Activated CD4-positive, alpha-beta memory T cell treated with anti-CD3 and anti-CD28 coated beads for 36 hours (primary cell): Measurements from ENCODE around the gene NSMCE1. TPM values are rescaled to one million over a fixed set of nuclear protein-coding genes. Genes with fewer than 3 reads are reported as not detected.
A peak's percentile ranks its signal among the peaks of the same experiment; 100 is the strongest.
"Not testable (repeated sequence)": the region's sequence is repeated elsewhere in the genome, so short reads cannot be mapped to it uniquely, and the experiment has no call there.

Source experiments
- CTCF ChIA-PET: fragments of 350-600 bp; sonication (Branson Sonifier 250); formaldehyde crosslinking; loops from one replicate; lab custom pipeline; 2021; ENCODE audit warnings: antibody characterized with exemption, inconsistent platforms; lab: Charles Lee
- POLR2A ChIA-PET: fragments of 350-600 bp; sonication (Branson Sonifier 250); formaldehyde crosslinking; loops from one replicate; lab custom pipeline; 2021; ENCODE audit warnings: antibody characterized with exemption; lab: Charles Lee
- DNase-seq: peaks from one replicate; pipeline ENCODE4 v3.0.0-alpha.2; 2020
- H3K27ac Mint-ChIP-seq: one replicate; pipeline ENCODE4 v1.8.0; 2021; ENCODE audit warnings: mixed read lengths
- H3K27me3 Mint-ChIP-seq: one replicate; pipeline ENCODE4 v1.8.0; 2021; ENCODE audit warnings: mixed read lengths
- H3K36me3 Mint-ChIP-seq: one replicate; pipeline ENCODE4 v1.8.0; 2021; ENCODE audit warnings: mixed read lengths
- H3K4me1 Mint-ChIP-seq: one replicate; pipeline ENCODE4 v1.8.0; 2021; ENCODE audit warnings: low read depth, mixed read lengths
- H3K4me3 Mint-ChIP-seq: one replicate; pipeline ENCODE4 v1.8.0; 2021; ENCODE audit warnings: mild to moderate bottlenecking, mixed read lengths
- H3K9me3 Mint-ChIP-seq: one replicate; pipeline ENCODE4 v1.8.0; 2021; ENCODE audit warnings: mixed read lengths
- intact Hi-C: fragments of 100-400 bp; cut with micrococcal nuclease; formaldehyde crosslinking; loops from one replicate; pipeline ENCODE4 v1.15.1; 2023
- total RNA-seq, 2 experiments: library from RNA; stranded (reverse); gene quantifications; one replicate each; pipeline ENCODE4 v1.2.3, GENCODE V29; 2021

NSMCE1 gene
- total RNA-seq, 2 experiments from 2014 or later: 120 to 121 TPM

DNA sequence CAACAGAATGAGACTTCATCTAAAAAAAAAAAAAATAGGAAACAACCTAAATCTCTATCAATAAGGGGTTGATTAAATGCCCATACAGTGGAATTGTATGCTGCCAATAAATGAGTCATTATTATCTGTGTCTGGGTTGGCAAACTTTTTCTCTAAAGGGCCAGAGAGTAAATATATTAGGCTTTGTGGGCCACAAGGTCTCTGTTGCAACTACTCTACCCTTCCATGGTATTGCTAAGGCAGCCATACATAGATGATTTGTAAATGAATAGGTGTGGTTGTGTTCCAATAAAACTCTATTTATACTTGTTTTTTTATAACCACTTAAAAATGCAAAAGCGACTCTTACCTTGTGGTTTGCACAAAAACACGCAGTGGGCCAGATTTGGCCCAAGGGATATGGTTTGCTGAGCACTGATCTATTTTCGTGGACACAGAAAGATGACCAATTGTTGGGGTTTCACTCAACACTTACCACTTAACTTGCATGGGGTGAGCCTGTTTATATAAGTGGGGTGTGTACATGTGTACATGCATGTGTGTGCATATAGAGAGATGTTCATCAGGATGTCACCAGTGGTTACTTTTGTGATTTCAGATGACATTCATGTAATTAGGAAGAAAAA is 32.8 kb upstream of the NSMCE1 start:
- H3K27ac Mint-ChIP-seq: no peak overlapping the region
- ChIA-PET CTCF (interaction anchor here (0.7 to 4.3 kb wide), 2 partner anchors 67 kb away, joined by 3 to 18 read pairs; no protein-coding TSS in a partner anchor), POLR2A (no interaction called here)
- no peak overlapping the region for H3K4me3 Mint-ChIP-seq
- peaks cover 2% of the 10 kb centered on the region for H3K27me3 Mint-ChIP-seq
- H3K36me3 Mint-ChIP-seq: no peaks in the 10 kb centered on the region
- intact Hi-C loops: no loop called here
- DNase-seq: peak; percentile 4
- H3K4me1 Mint-ChIP-seq: peaks cover 5% of the 10 kb centered on the region
- H3K9me3 Mint-ChIP-seq: peaks cover 6% of the 10 kb centered on the region

DNA sequence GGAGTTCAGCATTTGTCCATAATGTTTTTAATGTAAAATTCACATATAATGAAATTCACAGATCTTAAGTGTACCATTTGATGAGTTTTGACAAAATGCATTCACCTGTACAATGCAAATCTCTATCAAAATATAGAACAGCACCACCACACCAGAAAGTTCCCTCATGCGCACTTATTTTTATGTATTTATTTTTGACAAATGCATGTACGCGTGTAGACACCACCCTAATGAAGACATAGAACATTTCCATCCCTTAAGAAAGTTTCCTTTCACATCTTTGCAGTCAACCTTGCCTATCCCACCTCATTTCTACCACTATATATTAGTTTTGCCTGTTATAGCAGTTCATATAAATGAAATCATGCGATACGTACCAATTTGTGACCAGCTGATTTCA is 29.6 kb upstream of the NSMCE1 start:
- Mint-ChIP-seq H3K4me3 (no peak overlapping the region), H3K9me3 (no peaks in the 10 kb centered on the region), H3K27me3 (peaks cover 2% of the 10 kb centered on the region), H3K27ac (no peak overlapping the region), H3K36me3 (no peaks in the 10 kb centered on the region), H3K4me1 (peaks cover 8% of the 10 kb centered on the region)
- no peak for DNase-seq
- ChIA-PET CTCF (no interaction called here), POLR2A (interaction anchor here (1.1 kb wide), 1 partner anchor 10 kb away, joined by 4 read pairs; no protein-coding TSS in a partner anchor)
- intact Hi-C loops: no loop called here

DNA sequence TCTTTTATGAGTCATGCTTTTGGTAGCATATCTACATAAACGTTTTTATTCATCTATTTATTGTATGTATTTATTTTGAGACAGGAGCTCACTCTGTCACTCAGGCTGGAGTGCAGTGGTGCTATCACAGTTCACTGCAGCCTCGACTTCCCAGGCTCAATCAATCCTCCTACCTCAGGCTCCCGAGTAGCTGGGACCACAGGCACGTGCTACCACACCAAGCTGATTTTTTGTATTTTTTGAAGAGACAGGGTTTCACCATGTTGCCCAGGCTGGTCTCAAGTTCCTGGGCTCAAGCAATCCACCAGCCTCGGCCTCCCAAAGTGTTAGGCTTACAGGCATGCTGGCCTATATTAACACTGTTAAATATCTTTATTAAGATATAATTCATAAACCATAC is 24.8 kb upstream of the NSMCE1 start:
- POLR2A ChIA-PET: no interaction called here
- CTCF ChIA-PET: interaction anchor here (1.0 to 1.3 kb wide), 2 partner anchors 63 to 114 kb away, joined by 3 read pairs; no protein-coding TSS in a partner anchor
- H3K9me3 Mint-ChIP-seq: no peaks in the 10 kb centered on the region
- peak; percentile 4 for DNase-seq
- intact Hi-C loops: no loop called here
- H3K4me1 Mint-ChIP-seq: peaks cover 34% of the 10 kb centered on the region
- H3K27ac Mint-ChIP-seq: no peak overlapping the region
- H3K4me3 Mint-ChIP-seq: no peak overlapping the region
- no peaks in the 10 kb centered on the region for H3K27me3 Mint-ChIP-seq
- H3K36me3 Mint-ChIP-seq: no peaks in the 10 kb centered on the region

DNA sequence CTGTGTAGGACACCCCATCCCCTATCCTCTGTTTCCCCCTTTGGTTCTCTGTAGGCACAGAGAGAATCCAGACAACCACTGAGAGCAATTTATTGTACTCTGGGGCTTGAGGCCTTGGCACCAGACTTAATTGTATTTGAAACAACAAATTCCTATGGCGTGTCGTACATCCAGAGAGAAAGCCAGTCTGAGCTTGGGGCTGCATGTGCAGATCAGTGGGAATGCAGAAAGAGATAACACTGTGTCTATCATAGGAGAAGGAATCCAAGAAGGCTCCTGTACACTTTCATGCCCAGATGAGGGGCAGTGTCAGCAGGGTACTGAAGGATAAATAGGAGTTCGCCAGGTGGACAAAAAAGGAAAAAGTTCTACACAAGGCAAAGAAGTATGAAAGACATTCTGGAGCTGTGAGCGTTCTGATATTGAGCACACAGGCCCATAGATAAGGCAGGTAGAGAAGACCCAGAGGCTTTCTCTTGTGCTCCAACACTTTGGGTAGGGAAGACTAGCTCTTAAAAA is 23.2 kb upstream of the NSMCE1 start:
- H3K9me3 Mint-ChIP-seq: peaks cover 6% of the 10 kb centered on the region
- DNase-seq: peak; percentile 2
- CTCF ChIA-PET: interaction anchor here (0.6 kb wide), 1 partner anchor 57 kb away, joined by 3 read pairs; no protein-coding TSS in a partner anchor
- peaks cover 40% of the 10 kb centered on the region for H3K4me1 Mint-ChIP-seq
- H3K27me3 Mint-ChIP-seq: no peaks in the 10 kb centered on the region
- H3K36me3 Mint-ChIP-seq: peaks cover 4% of the 10 kb centered on the region
- POLR2A ChIA-PET: no interaction called here
- intact Hi-C loops: no loop called here
- no peak overlapping the region for H3K4me3 Mint-ChIP-seq
- H3K27ac Mint-ChIP-seq: no peak overlapping the region

DNA sequence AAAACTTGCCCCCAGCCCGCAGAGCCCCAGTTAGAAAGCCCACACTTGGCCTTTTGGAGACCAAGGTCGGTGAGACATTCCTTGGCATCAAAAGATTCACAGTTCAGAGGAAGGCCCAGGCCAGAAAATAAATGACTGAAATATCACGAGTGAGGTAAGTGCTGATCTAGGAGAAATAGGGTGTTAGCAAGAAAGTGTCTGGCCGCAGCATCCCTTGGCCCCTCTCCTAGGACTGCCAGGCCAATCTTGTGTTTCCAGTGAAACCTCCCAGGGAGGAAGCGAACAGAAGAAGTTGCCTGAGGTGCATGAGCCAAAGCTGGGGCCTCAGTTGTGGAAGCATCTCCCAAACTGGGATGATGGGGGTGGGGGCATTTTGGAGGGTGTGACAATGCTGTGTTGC is 22.5 kb upstream of the NSMCE1 start:
- H3K36me3 Mint-ChIP-seq: peaks cover 4% of the 10 kb centered on the region
- peak overlapping the region; percentile 15 for H3K27ac Mint-ChIP-seq
- ChIA-PET POLR2A (interaction anchor here (1.2 kb wide), 1 partner anchor 24 kb away, joined by 5 read pairs; no protein-coding TSS in a partner anchor), CTCF (interaction anchor here (0.5 kb wide), 1 partner anchor 292 kb away, joined by 3 read pairs; no protein-coding TSS in a partner anchor)
- DNase-seq: no peak
- peaks cover 42% of the 10 kb centered on the region for H3K4me1 Mint-ChIP-seq
- intact Hi-C loops: no loop called here
- H3K9me3 Mint-ChIP-seq: peaks cover 6% of the 10 kb centered on the region
- no peaks in the 10 kb centered on the region for H3K27me3 Mint-ChIP-seq
- H3K4me3 Mint-ChIP-seq: no peak overlapping the region

DNA sequence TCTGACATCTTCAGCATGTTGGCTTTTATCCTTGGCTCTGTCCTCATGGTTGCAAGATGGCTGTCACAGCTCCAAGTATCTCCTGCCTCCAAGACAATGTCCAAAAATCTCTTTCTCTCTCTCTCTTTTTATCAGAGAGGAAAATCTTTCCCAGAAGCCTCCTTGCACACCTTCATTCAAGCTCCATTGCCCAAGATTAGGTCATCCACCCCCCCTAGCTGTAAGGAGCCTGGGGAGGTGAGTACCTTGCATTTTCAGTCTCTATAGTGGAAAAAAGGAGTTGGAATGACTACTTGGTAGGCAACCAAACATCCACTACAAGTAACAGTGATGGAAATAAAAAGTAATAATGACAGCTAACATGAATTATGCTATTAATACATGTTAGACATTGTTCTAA is 22.0 kb upstream of the NSMCE1 start:
- peak; percentile 12 for DNase-seq
- CTCF ChIA-PET: interaction anchor here (0.5 to 1.0 kb wide), 3 partner anchors 28 to 292 kb away, joined by 3 to 4 read pairs (median 3); no protein-coding TSS in a partner anchor
- intact Hi-C loops: no loop called here
- Mint-ChIP-seq H3K27me3 (no peaks in the 10 kb centered on the region), H3K9me3 (peaks cover 6% of the 10 kb centered on the region), H3K4me3 (no peak overlapping the region), H3K4me1 (peaks cover 45% of the 10 kb centered on the region), H3K36me3 (peaks cover 4% of the 10 kb centered on the region), H3K27ac (peak overlapping the region; percentile 15)
- POLR2A ChIA-PET: interaction anchor here (1.0 to 1.3 kb wide), 3 partner anchors 10 to 28 kb away, joined by 3 to 9 read pairs (median 5); no protein-coding TSS in a partner anchor

DNA sequence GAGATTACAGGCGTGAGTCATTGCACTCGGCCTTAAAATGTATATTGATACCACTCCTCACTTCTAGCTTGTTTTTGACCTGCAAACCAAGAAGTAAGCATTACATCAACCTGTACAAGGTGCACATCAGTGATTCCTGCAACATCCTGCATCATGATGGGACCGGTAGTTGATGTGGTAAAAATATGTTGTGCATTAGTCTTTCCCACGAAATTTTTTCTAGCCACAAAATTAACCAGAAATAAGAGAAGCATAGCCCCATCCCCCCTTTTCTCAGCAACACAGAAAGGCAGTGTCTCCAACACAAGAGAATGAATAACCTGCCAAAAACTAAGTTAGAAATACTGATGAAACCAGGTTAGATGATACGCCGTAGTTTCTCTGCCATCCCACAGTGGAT is 21.1 kb upstream of the NSMCE1 start:
- H3K36me3 Mint-ChIP-seq: peaks cover 4% of the 10 kb centered on the region
- ChIA-PET CTCF (interaction anchor here (1.0 kb wide), 1 partner anchor 55 kb away, joined by 4 read pairs; no protein-coding TSS in a partner anchor), POLR2A (interaction anchor here (0.9 to 1.3 kb wide), 4 partner anchors 9 to 28 kb away, joined by 3 to 9 read pairs (median 4); no protein-coding TSS in a partner anchor)
- peak; percentile 29 for DNase-seq
- H3K9me3 Mint-ChIP-seq: peaks cover 6% of the 10 kb centered on the region
- peaks cover 50% of the 10 kb centered on the region for H3K4me1 Mint-ChIP-seq
- H3K27ac Mint-ChIP-seq: peak overlapping the region; percentile 14
- intact Hi-C loops: no loop called here
- no peak overlapping the region for H3K4me3 Mint-ChIP-seq
- no peaks in the 10 kb centered on the region for H3K27me3 Mint-ChIP-seq

DNA sequence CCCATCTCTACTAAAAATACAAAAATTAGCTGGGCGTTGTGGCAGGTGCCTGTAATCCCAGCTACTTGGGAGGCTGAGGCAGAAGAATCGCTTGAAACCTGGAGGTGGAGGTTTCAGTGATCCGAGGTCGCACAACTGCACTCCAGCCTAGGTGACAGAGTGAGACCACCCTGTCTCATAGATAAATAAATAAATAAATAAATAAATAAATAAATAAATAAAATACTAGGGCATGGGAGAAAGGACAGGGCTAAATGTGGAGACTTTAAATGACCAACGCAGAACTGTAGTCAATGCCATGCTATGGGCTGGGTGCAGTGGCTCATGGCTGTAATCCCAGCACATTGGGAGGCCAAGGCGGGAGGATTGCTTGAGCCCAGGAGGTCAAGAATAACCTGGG is 19.7 kb upstream of the NSMCE1 start:
- H3K4me3 Mint-ChIP-seq, H3K9me3 Mint-ChIP-seq, H3K27ac Mint-ChIP-seq, H3K27me3 Mint-ChIP-seq, H3K36me3 Mint-ChIP-seq, intact Hi-C loops: not testable (repeated sequence)
- ChIA-PET CTCF (interaction anchor here (1.0 kb wide), 1 partner anchor 79 kb away, joined by 3 read pairs; no protein-coding TSS in a partner anchor), POLR2A (interaction anchor here (0.6 to 1.0 kb wide), 2 partner anchors 10 to 14 kb away, joined by 4 to 6 read pairs; no protein-coding TSS in a partner anchor)
- H3K4me1 Mint-ChIP-seq: peaks cover 62% of the 10 kb centered on the region
- DNase-seq: peak; percentile 3

DNA sequence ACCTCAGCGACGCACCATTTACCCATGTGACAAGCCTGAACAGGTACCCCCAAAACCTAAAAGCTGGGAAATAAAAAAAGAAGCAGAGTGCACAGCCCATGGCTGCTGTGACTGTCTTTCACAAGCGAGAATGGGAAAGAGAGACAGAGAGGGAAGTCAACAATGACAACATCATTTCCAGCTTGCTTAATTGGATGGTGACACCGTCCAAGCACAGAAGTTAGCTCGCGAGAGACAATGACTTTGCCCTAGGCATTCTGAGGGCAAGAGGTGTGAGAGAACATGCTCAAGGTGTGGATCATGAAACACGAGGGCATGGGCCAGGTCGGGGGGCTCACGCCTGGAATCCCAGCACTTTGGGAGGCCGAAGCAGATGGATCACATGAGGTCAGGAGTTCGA is 19.3 kb upstream of the NSMCE1 start:
- DNase-seq: peak; percentile 6
- H3K4me1 Mint-ChIP-seq: peaks cover 66% of the 10 kb centered on the region

DNA sequence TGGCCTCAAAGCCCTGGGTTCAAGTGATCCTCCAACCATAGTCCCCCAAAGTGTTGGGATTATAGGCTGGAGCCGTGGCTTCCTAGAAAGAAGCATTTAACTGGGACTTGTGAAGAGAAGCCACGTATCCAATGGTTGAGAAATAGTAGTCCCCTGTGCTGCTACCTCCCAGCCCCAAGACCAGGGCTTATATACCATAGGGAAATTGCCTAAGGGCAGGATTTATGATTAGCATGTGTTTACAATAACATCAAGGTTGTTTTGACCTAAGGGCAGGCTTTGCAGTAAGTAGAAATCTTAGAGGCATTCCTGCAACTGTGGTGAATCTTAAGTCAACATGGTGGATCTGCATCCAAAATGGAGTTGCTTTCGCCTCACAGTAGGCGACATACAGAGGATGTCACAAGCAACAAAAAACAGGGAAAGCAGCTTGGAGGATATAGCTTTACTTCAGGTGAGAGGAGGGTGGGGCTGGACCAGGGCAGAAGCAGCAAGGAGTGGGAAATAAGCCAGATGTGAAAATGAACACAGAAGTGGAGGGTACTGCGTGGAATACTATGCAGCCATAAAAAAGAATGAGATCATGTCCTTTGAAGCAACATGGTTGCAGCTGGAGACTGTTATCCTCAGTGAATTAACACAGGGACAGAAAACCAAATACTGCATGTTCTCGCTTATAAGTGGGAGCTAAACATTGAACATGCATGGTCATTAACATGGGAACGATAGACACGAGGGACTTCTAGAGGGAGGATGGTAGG is 18.7 kb upstream of the NSMCE1 start:
- peaks cover 4% of the 10 kb centered on the region for H3K36me3 Mint-ChIP-seq
- POLR2A ChIA-PET: interaction anchor here (1.0 kb wide), 1 partner anchor 11 kb away, joined by 4 read pairs; no protein-coding TSS in a partner anchor
- H3K4me3 Mint-ChIP-seq: no peak overlapping the region
- intact Hi-C loops: no loop called here
- DNase-seq: peak; percentile 3
- H3K4me1 Mint-ChIP-seq: peaks cover 71% of the 10 kb centered on the region
- CTCF ChIA-PET: no interaction called here
- H3K9me3 Mint-ChIP-seq: peaks cover 6% of the 10 kb centered on the region
- H3K27ac Mint-ChIP-seq: no peak overlapping the region
- no peaks in the 10 kb centered on the region for H3K27me3 Mint-ChIP-seq

More for the DNA sequence above, 19.3 kb upstream of the NSMCE1 start:
- H3K36me3 Mint-ChIP-seq: peaks cover 4% of the 10 kb centered on the region
- no peak overlapping the region for H3K4me3 Mint-ChIP-seq
- H3K27me3 Mint-ChIP-seq: no peaks in the 10 kb centered on the region
- intact Hi-C loops: no loop called here
- H3K9me3 Mint-ChIP-seq: peaks cover 6% of the 10 kb centered on the region
- H3K27ac Mint-ChIP-seq: no peak overlapping the region
- POLR2A ChIA-PET: interaction anchor here (1.0 kb wide), 1 partner anchor 11 kb away, joined by 4 read pairs; no protein-coding TSS in a partner anchor
- CTCF ChIA-PET: no interaction called here

DNA sequence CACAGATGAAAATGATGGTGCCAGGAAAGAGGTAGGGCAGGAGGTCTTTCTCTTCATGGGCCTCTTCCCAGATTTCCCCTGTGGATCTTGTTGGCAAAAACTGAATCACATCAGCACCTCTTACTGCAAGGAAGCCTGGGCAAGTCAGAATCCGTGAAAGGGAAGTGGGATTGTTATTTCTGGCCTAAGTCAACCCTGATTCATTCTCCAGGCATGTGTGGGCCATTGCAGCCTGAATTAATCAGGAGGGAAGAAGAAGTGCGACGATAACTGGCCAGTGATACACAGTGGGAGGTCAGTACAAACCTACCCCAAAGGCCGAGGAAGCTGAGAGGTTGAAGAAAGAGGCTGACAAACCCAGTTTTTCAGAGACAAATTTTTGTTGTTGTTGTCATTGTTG is 17.9 kb upstream of the NSMCE1 start:
- peaks cover 3% of the 10 kb centered on the region for H3K27me3 Mint-ChIP-seq
- intact Hi-C loops: no loop called here
- no peak overlapping the region for H3K27ac Mint-ChIP-seq
- POLR2A ChIA-PET: no interaction called here
- peaks cover 74% of the 10 kb centered on the region for H3K4me1 Mint-ChIP-seq
- CTCF ChIA-PET: interaction anchor here (0.6 to 0.7 kb wide), 2 partner anchors 13 to 92 kb away, joined by 3 read pairs; no protein-coding TSS in a partner anchor
- peak; percentile 4 for DNase-seq
- H3K9me3 Mint-ChIP-seq: peaks cover 6% of the 10 kb centered on the region
- peaks cover 5% of the 10 kb centered on the region for H3K36me3 Mint-ChIP-seq
- H3K4me3 Mint-ChIP-seq: no peak overlapping the region
